T follicular helper cell (primary cell): ENCODE data around the gene DOK7.
"Not testable (repeated sequence)": the region's sequence is repeated elsewhere in the genome, so short reads cannot be mapped to it uniquely, and the experiment has no call there.

Experiments
- DNase-seq: peaks from one replicate; pipeline ENCODE4 v3.0.0-alpha.2; 2020; ENCODE audit warnings: low read depth

Gene DOK7

GRCh38 chr4:3502941-3503936 is 40.1 kb downstream of the DOK7 start:
- no peak for DNase-seq

DNA sequence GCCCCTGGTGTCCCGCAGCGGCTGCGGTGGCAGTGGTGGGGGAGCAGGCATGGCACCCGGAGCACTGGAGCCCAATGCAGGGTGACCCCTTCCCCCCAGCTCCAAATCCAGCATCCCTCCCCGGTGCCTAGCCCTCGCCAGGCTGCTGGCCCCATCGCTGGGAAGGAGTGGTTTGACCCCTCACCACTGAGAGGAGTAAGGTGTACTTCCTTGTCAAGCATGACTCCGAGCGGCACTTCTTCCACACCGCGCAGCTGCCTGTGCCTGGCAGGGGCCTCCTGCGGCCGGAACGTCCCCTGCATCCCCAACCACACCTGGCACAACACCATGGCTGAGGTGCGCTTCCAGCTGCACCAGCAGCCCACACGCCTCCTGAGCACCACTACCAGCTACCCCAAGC is 42.1 kb downstream of the DOK7 start:
- DNase-seq, result no peak

GRCh38 chr4:3508542-3508941 is 45.4 kb downstream of the DOK7 start:
- no peak for DNase-seq

GRCh38 chr4:3510481-3510880 is 47.4 kb downstream of the DOK7 start:
- no peak for DNase-seq

DNA sequence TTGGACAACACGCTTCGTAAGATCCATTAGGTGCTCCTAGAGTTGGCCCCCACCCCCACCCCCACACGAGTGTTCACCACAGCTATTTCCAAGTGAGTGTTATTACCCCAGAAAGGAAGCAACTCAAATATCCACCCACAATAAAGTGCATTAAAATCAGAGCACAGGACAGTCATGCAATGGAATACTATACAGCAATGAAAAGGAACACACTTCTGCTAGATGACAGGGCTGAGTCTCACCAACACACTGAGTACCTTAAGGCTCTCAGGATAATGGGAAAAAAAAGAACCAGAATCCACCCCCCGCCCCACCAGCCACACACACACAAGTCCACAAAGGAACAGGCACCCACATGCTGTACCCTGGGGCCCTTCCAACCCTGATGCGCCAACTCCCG is 48.1 kb downstream of the DOK7 start:
- DNase-seq, result no peak

- DNase-seq, result not testable (repeated sequence)
Measured at GRCh38 chr4:3511601-3512000, 48.5 kb downstream of the DOK7 start.

DNA sequence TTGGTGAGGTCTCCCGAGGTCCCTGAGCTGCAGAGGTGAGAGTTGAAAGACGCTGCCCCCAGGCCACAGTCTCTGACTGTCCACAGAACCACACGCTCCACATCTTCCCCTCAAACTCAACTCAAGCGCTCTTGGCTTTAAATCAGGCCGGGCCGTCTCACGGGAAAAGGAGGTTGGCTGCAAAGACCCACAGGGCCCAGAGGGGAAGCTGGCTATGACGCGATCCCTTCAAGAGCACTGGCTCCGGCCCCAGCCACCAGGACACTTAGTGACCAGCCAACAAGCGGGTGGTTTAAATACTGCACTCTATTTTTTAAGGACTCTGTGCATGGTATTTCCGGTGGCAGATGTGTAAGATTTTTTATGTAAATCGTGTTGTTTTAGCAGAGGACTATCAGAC is 49.2 kb downstream of the DOK7 start:
- no peak for DNase-seq

GRCh38 chr4:3512719-3513118 is 49.6 kb downstream of the DOK7 start:
- DNase-seq, result no peak

DNA sequence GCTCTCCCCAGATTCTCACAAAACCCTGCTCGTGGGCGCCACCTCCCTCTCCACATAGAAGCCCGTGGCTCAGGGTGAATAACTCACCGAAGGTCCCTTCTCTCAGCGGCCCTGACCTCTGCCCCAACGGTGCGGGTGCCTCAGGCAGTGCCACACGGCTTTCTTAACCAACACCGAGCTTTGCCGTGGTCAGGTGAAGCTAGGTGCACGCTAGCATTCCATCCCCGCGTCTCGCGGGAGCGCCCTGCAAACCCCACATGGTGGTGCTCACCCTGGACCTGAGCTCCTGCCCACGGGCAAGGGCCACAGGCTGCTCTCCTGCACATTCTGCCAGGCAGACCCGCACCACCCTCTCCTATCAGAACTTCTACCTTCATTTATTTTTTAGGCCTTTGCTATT is 50.7 kb downstream of the DOK7 start:
- DNase-seq, result no peak

- no peak for DNase-seq
Measured at GRCh38 chr4:3514221-3514780, 51.2 kb downstream of the DOK7 start.

- DNase-seq, result no peak
Measured at GRCh38 chr4:3514806-3515501, 51.8 kb downstream of the DOK7 start.

DNA sequence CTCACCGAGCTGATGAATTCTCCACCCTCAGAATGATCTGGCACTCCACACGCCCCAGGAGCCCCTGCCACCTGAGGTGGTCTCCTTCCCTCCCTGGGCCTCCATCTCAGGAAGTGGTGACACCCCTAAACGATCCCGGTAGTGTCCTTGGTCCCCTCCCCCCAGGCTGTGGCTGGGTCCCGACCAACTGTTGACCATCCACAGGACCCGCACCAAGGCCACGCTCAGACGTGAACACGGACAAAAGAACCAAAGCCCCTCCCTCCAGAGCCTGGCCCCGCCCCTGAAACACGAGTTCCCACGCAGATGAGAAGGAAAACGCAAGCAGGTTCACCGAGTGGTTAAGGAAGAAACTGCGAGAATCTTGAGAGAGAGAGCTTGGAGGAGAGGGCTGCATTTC is 52.5 kb downstream of the DOK7 start:
- DNase-seq, result no peak

GRCh38 chr4:3516061-3516835 is 53.1 kb downstream of the DOK7 start:
- DNase-seq, result no peak

- DNase-seq, result no peak
Measured at GRCh38 chr4:3516836-3517730, 54.0 kb downstream of the DOK7 start.

DNA sequence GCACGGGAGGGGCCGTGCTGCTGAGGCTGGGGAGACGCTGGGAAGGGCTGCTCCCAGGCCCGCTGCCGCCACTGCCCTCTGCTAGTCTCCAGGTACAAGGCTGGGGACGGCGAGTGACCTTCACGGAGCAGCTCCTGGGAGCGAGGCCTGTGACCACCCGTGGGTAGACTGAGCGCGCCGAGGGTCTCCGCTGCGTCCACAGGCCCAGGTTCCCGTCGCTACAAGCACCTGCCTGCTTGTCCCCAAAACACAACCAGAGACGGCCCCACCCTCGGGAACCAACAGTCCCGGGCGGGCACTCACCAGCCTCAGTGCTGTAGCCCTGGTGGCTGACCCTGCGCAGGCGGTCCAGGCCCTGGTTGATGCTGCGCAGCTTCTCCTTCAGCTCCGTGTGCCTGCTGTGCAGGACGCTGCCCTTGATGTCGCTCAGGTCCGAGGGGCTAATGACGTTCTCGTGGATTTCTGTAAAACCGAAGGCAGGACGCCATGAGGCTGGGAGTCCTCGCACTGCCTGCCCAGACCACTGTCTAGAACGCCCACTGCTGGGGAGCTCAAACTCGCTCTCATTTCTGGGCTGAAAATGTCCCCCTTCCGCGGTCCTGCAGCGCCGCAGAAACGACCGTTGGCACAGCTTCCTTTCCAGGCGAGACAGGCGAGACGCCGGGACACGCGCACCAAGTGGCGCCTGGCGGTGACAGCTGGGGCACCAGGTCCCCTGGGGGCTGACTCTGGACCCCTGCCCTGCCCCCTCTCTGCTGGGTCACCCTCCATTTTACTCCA is 54.8 kb downstream of the DOK7 start:
- no peak for DNase-seq

GRCh38 chr4:3518511-3518880 is 55.4 kb downstream of the DOK7 start:
- DNase-seq, result no peak

GRCh38 chr4:3518941-3519340 is 55.8 kb downstream of the DOK7 start:
- no peak for DNase-seq

- DNase-seq, result no peak
Measured at GRCh38 chr4:3519468-3520264, 56.6 kb downstream of the DOK7 start.

GRCh38 chr4:3520276-3520675 is 57.2 kb downstream of the DOK7 start:
- DNase-seq, result no peak
